Measurements from ENCODE around the gene LRMDA.

Gene LRMDA

GRCh38 chr10:75994357-75995040, 563.1 kb downstream of the LRMDA start:
- no peak for DNase-seq (ENCODE audit: low read depth in 2 of 2)

GRCh38 chr10:75995041-75995430, 563.6 kb downstream of the LRMDA start:
- DNase-seq (ENCODE audit: low read depth in 2 of 2), result no peak

GRCh38 chr10:75995720-75996119, 564.3 kb downstream of the LRMDA start:
- no peak for DNase-seq (ENCODE audit: low read depth in 2 of 2)

DNA sequence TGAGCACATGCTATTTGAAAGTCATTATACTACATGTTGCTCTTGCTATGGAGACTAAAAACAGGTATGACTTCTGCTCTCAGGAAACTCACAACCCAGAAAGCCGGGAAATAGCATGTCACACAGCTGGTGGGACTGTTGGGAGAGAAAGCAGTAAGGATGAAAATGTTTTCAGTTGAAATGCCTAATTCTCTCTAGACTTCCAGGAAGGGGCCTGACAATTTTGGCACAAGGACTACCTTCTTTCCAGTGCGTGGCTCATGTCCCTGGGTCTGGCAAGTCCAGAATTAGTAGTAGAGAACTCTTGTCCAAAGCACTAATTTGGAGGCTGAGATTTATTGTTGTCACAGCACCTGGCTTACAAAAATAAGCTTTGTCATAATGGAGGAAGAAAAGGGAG, 567.6 kb downstream of the LRMDA start:
- DNase-seq (ENCODE audit: low read depth in 2 of 2), result no peak

GRCh38 chr10:75999515-76000209, 568.2 kb downstream of the LRMDA start:
- no peak for DNase-seq (ENCODE audit: low read depth in 2 of 2)

DNA sequence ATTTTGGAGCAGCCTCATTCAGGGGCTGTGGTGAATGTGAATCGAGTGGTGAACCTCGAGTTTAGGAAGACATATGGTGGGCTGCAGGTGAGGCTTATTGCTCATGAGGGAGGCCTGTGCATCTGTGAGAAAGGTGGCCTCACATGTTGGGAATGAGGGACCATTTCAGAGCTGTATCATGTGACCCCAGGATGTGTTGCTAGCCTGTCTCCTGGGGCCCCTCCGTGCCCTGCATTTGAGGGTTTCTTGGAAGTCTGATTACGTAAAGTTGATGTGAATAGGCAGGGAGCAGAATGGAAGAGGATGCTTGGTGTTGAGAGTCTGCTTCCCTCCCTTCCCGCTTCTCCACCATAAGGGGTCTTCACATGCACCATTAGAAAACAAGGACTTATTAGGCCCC, 569.1 kb downstream of the LRMDA start:
- DNase-seq (ENCODE audit: low read depth in 2 of 2), result no peak

DNA sequence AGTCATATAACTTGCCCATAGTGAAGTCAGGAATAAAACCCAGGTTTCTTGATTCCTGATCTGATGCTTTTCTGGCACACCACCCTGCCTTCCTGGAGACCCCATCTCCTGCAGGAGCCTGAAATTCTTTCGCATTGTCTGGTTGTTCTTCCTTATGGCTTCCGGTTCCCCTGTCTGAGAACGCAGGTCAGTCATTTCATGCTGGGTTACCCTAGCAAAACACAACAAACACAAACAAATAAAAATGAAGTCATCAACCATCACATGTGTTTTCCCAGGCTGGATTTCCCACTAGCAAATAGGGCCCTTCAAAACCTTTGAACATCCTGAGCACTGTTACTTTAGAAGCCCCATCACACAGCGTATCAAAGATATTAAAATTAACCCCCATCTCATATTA, 569.6 kb downstream of the LRMDA start:
- DNase-seq (ENCODE audit: low read depth in 2 of 2), result no peak

DNA sequence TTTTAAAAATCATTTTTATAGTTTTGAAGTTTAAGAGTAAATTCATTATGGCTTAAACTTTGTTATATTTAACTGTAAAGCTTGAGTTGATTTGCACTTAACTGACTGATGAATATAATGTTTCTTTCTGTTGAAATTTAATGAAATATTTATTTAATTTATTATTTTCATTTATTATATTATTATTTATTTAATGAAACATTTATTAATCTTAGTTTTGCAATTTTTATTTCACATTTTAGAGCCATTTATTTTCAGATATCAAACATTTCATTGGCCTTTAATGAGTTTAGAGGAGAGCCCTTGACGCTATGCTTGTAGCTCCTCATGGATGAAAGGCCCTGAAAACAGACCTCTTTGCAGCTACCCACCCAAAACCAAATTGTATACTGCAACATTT, 570.0 kb downstream of the LRMDA start:
- no peak for DNase-seq (ENCODE audit: low read depth in 2 of 2)

GRCh38 chr10:76002262-76002854, 570.9 kb downstream of the LRMDA start:
- no peak for DNase-seq (ENCODE audit: low read depth in 2 of 2)

- no peak for DNase-seq (ENCODE audit: low read depth in 2 of 2)
Measured at GRCh38 chr10:76007667-76008181, 576.3 kb downstream of the LRMDA start.

DNA sequence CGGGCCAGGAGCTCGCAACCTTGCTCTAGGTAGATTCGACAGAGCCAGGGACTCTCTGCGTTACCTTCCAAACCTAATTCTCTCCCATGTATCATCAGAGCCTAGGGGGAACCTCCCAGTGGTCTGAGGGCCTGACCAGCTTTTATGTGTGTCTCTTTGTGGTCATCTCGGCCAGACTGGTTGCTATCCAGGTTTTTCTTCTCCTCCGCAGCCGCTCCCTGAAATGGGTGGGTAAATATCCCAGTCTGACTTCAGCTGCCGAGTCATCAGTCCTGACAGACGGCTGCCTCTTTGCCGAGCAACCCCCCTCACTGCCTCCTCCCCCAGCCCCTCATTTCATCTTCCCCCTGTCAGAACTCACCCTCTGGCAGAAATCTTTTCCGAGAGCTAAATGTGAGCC, 578.1 kb downstream of the LRMDA start:
- no peak for DNase-seq (ENCODE audit: low read depth in 2 of 2)

GRCh38 chr10:76010703-76011102, 579.3 kb downstream of the LRMDA start:
- DNase-seq (ENCODE audit: low read depth in 2 of 2), result no peak

DNA sequence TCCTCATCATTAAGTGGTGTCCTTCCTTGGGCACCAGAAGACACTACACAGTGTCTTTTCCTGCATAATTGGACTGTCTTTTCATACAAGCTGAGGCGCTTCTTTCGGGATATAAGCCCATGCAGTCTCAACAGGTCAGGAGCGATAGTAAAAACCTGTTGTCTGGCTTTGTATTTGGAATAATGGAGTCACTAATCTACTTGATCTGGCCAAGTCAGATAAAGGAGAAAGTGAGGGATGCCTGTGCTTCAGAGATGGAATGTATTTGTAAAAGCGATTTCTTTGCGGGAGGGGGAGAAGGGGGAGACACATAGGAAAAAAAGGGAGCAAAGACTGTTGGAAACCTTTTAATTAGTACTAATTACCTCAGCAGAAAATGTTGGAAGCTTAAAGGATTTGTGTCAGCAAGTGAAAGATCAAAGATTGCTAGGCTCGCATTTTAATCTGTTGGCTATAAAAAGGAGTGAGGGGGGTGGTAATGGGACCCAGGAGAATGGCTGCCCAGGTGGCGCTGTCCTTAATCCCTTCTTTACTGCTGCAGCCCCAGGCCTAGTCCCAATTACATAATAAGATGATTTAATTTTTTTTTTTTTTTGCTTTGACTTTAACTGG, 581.4 kb downstream of the LRMDA start:
- DNase-seq (ENCODE audit: low read depth in 2 of 2), result no peak

GRCh38 chr10:76015245-76015644, 583.8 kb downstream of the LRMDA start:
- DNase-seq (ENCODE audit: low read depth in 2 of 2), result no peak

- no peak for DNase-seq (ENCODE audit: low read depth in 2 of 2)
Measured at GRCh38 chr10:76017026-76017732, 585.8 kb downstream of the LRMDA start.

DNA sequence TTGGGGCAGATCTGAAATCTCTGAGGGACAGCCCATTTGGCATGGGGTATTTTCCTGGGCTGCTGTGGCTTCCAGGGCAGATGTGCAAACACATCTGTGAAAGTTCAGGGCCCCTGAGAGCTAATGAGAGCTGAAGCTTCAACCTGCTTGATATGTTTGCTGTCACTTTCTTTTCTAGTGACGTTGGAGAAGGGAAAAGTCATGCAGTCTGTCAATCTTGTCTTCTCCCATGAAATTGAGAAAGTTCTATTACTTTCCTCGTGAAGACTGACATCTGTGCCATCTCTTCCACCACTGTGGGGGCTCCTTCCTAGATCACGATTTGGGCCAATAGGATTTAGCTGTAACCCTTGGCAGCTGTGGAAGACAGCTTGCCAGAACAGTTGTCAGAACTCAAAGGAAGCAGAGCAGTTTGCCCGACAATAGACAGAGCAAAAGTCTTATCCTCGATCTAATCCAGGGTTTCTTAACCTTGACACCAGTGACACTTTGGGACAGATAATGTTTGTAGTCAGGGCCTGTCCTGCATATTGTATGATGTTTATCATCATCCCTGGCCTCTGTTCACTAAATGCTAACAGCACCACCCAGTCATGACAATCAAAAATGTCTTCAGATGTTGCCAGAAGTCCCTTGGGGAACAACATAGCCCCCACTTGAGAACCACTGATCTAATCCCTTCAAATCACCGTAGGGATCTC, 586.5 kb downstream of the LRMDA start:
- no peak for DNase-seq (ENCODE audit: low read depth in 2 of 2)

DNA sequence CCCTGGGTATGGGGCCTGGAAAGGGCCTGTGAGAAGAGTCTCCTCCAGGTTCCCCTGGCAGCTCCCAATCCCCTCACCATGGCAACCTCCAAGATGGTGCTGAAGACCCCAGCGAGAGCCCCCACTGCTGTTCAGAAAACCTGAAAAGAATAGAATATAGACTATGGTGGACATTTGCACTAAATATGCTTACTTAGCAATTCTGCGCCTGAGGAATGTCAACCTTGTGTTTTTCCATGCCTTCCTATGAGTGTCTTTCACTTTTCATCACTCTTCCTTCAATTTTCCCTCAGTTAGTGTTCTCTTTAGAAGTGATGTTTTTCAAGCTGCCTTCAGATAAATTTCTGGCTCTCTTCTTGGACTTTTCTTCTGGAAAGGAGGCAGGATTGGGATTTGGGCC, 589.2 kb downstream of the LRMDA start:
- no peak for DNase-seq (ENCODE audit: low read depth in 2 of 2)

DNA sequence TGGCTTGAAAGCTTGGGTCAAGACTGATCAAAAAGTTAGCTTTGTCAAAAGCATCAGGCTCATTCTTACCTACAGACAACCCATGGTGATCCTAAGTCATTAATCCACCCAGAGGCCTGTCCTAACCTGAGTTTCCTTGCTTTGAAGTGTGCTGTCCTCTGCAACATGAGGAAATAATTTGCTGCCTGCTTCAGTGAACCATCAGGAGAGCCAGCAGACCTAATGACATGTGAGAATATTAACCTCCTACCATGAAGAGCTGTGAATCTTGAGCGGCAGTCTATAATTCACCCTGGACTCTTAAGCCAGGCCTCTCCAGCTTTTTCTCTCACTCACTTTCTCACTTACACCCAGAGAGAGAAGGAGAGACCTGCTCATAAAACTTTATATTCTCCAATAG, 590.0 kb downstream of the LRMDA start:
- DNase-seq (ENCODE audit: low read depth in 2 of 2), result no peak

- no peak for DNase-seq (ENCODE audit: low read depth in 2 of 2)
Measured at GRCh38 chr10:76022366-76022765, 590.9 kb downstream of the LRMDA start.

- no peak for DNase-seq (ENCODE audit: low read depth in 2 of 2)
Measured at GRCh38 chr10:76023007-76023406, 591.6 kb downstream of the LRMDA start.

GRCh38 chr10:76024460-76025123, 593.2 kb downstream of the LRMDA start:
- no peak for DNase-seq (ENCODE audit: low read depth in 2 of 2)

Measured in fibroblast of skin of left quadriceps (primary cell).